HG02623 (cell line): ENCODE results near the gene HPS5.
A peak's percentile ranks its signal among the peaks of the same experiment; 100 is the strongest.
"Not testable (repeated sequence)": the region's sequence is repeated elsewhere in the genome, so short reads cannot be mapped to it uniquely, and the experiment has no call there.

ENCODE experiments used
- ATAC-seq: cut with Tn5 transposase; IDR thresholded peaks from one replicate; pipeline ENCODE4 v1.9.1; 2021; ENCODE audit warnings: moderate library complexity; ENCODE audit not compliant: unreplicated experiment

The HPS5 gene, protein sequence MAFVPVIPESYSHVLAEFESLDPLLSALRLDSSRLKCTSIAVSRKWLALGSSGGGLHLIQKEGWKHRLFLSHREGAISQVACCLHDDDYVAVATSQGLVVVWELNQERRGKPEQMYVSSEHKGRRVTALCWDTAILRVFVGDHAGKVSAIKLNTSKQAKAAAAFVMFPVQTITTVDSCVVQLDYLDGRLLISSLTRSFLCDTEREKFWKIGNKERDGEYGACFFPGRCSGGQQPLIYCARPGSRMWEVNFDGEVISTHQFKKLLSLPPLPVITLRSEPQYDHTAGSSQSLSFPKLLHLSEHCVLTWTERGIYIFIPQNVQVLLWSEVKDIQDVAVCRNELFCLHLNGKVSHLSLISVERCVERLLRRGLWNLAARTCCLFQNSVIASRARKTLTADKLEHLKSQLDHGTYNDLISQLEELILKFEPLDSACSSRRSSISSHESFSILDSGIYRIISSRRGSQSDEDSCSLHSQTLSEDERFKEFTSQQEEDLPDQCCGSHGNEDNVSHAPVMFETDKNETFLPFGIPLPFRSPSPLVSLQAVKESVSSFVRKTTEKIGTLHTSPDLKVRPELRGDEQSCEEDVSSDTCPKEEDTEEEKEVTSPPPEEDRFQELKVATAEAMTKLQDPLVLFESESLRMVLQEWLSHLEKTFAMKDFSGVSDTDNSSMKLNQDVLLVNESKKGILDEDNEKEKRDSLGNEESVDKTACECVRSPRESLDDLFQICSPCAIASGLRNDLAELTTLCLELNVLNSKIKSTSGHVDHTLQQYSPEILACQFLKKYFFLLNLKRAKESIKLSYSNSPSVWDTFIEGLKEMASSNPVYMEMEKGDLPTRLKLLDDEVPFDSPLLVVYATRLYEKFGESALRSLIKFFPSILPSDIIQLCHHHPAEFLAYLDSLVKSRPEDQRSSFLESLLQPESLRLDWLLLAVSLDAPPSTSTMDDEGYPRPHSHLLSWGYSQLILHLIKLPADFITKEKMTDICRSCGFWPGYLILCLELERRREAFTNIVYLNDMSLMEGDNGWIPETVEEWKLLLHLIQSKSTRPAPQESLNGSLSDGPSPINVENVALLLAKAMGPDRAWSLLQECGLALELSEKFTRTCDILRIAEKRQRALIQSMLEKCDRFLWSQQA

GRCh38 chr11:18321969-18322711, at the start of gene HPS5, which contains the start of gene GTF2H1:
TSS of gene HPS5 (minus strand) at chr11:18322140. CDS start at chr11:18317858, 4,282 bp downstream.
TSS of gene GTF2H1 (plus strand) at chr11:18322567. CDS start at chr11:18333075, 10,508 bp downstream.
- peak; percentile 85 for ATAC-seq

DNA sequence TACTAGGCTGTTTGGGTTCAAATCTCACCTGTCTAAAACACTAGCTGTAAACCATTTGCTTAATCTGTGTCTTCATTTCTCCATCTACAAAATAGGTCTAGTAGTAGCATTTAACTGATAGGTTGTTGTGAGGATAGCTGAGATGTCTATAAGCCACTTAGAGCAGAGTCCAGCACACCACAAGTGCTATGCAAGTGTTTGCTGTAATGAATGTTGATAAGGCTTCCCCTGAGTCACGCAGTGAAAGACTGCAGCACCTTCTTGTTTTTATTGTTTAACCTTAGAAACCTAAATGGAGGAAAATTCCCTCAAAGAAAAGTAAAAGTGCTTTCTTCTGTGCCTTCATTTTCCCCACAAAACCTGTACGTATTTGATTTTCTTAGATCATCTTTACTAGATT, 49.3 kb upstream of the HPS5 start:
- no peak for ATAC-seq

DNA sequence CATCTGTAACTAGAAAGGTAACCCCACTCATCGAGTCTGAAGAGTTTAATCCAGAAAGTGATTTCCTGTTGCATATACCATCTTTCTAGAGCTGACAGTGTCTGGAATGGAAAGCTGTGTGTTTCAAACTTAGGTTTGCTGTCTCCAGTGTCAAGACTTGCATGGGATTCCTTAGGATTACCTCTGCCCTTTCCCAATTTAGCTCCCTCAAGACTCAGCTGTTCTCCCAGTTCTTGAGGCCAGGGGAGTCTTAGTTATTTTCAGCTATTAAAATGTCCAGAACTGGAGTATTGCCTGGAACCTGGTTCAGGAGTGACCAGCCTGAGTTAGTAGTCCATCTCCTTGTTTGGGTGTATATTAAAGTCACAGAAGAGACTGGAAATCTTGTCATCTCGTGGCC, 47.5 kb upstream of the HPS5 start:
- no peak for ATAC-seq

- ATAC-seq = no peak
Observed at GRCh38 chr11:18368221-18368620, 46.3 kb upstream of the HPS5 start.

- no peak for ATAC-seq
Observed at GRCh38 chr11:18367431-18367830, 45.5 kb upstream of the HPS5 start.

- ATAC-seq = no peak
Observed at GRCh38 chr11:18366286-18366685, 44.3 kb upstream of the HPS5 start.

- ATAC-seq = no peak
Observed at GRCh38 chr11:18365741-18366140, 43.8 kb upstream of the HPS5 start.

DNA sequence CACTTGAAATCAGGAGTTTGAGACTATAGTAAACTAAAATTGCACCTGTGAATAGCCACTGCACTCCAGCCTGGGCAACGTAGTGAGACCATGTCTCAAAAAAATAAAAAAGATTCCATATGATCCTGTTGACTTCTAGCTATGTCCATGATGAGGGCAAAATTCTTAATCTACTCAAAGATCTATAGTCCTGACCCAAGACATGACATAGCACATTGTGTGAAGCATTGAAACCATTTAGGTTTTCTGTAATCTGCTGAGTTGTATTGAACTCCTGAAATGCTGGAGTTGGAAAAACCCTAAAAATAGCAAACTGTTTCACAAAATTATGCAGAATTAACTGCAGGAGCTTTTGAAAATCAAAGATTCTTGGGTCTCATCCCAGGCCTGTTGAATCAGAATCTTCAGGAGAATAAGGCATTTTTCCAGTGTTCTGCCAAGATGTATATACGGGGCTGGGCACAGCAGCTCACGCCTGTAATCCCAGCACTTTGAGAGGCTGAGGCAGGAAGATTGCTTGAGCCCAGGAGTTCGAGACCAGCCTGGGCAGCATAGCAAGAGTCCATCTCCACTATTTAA, 42.6 kb upstream of the HPS5 start:
- ATAC-seq = no peak

- ATAC-seq = no peak
Observed at GRCh38 chr11:18361154-18361553, 39.2 kb upstream of the HPS5 start.

- no peak for ATAC-seq
Observed at GRCh38 chr11:18358646-18359045, 36.7 kb upstream of the HPS5 start.

DNA sequence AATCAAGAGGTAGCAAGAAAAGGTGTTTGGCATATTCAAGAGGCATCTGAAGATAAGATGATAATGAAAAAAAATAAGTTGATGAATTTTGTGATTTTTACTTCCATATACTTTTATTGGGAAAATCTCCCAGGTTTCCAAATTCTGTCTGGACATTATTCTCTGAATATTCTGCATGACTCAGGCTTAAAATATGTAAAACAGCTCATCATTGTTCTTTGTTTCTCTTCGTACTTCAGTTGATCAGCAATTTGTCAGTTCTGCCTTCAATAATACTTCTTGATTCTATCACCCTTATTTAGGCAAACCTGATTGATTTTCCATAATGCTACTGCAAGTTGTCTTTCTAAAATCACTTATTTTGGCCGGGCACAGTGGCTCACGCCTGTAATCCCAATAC, 30.6 kb upstream of the HPS5 start:
- ATAC-seq = no peak

GRCh38 chr11:18347471-18348125, 25.7 kb upstream of the HPS5 start:
- no peak for ATAC-seq

DNA sequence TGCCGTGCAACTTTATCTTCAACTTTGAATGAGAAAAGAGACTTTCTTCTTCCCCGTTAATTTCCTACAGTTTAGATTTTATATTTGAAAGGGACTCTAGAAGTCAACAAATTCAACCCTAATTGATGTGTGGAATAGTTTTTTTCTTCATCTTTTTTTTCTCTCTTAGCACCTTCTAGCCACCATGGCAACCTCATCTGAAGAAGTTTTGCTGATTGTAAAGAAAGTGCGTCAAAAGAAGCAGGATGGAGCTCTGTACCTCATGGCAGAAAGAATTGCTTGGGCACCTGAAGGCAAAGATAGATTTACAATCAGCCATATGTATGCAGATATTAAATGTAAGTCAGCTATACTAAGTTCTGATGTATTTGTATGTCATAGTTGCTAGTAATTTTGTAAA, 11.0 kb upstream of the HPS5 start:
- ATAC-seq = no peak

- no peak for ATAC-seq
Observed at GRCh38 chr11:18332302-18332701, 10.4 kb upstream of the HPS5 start.

DNA sequence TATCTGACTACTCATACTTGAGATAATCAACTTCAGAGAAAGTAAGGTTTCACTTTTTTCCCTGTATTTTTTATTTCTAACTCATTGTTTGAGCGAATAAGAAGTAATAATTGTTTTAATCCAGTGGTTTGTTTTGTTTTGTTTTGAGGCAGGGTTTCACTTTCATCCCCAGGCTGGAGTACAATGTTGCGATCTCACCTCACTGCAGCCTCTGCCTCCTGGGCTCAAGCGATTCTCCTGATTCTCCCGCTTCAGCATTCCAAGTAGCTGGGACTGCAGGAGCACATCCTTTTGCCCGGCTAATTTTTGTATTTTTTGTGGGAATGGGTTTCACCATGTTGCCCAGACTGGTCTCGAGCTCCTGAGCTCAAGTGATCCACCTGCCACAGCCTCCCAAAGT, 9.0 kb upstream of the HPS5 start:
- no peak for ATAC-seq

DNA sequence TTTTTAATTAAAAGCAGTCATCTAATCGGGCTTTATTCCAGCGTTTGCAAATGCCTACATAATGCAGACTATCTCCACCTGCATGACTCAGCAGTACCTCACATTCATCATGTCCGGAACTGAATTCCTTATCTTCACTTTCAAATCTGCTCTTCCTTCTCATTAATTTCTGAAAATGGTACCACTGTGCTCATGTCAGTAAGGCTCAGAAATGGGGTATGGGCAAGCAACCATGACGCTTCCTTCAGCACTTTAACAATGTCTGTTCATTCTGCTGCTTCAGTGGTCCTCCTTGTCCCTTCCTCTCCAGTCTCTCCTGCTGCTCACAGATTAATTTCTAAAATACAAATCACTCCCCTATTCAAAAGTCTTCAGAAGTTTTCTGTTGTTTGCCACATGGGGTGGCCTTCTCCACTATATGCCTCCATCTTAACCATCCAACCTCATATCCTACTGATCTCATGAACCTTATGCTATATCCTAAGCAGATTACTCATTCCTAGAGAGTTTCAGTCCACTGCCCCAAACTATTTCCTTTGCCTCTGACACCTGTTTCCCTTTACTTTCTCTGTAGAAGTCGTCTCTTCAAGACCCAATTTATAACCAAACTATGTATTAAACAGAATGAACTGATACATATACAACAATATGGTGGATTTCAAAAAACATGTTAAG, 7.4 kb upstream of the HPS5 start:
- ATAC-seq = no peak

DNA sequence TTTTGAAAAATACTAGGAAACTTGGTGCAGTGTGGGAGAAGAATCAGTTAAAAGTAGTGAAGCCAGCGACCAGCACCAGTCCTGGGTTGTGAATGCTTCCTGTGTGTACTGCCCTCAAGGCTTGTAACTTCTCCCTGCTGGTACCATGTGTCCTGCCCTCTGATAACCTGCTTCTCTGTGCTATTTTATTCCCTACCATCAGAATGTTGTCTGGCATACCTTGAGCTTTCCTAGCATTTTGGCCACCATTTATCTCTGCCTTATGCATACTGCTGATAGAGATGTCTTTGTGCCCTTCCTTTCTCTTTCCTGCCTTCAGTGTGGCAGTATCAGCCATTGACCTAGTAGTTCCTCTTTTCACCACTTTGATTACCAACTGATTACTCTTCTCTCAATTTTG, 2.4 kb upstream of the HPS5 start:
- no peak for ATAC-seq

DNA sequence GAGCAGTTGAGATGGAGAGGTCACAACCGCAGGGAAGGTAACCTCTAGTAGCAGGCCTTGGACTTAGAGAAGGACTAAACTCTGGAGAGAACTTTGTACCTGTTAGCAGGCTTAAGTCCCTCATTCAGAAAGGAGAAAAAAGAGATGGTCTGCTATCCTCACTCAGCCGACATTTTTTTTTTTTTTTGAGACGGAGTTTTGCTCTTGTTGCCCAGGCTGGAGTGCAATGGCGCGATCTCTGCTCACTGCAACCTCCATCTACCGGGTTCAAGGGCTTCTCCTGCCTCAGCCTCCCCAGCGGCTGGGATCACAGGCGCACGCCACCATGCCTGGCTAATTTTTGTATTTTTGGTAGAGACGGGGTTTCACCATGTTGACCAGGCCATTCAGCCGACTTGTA, 1.9 kb upstream of the HPS5 start:
- ATAC-seq = not testable (repeated sequence)

- ATAC-seq = no peak
Observed at GRCh38 chr11:18322818-18323570, 1.1 kb upstream of the HPS5 start.
